WERI-Rb-1 (cell line): ENCODE data around the gene GALNT17.

Experiments used
- DNase-seq: peaks from one replicate; pipeline ENCODE4 v3.0.0-alpha.2; 2020
- H3K27ac ChIP-seq: fragments of 250-450 bp; sonication (Bioruptor Pico); 2 replicates; pipeline ENCODE4 v1.5.1; 2020; ENCODE audit warnings: mild to moderate bottlenecking, moderate library complexity
- H3K27me3 ChIP-seq: fragments of 250-450 bp; sonication (Bioruptor Pico); 2 replicates; pipeline ENCODE4 v1.5.1; 2021; ENCODE audit warnings: mild to moderate bottlenecking, low read depth, moderate library complexity; ENCODE audit not compliant: insufficient read depth, severe bottlenecking
- H3K36me3 ChIP-seq: fragments of 250-450 bp; sonication (Bioruptor Pico); 2 replicates; pipeline ENCODE4 v1.5.1; 2020; ENCODE audit warnings: mild to moderate bottlenecking, moderate library complexity
- H3K4me3 ChIP-seq: 2 replicates; pipeline ENCODE4 v1.5.1; 2011; ENCODE audit warnings: low read depth, mild to moderate bottlenecking, control low read depth, low read length
- H3K9me3 ChIP-seq: fragments of 250-450 bp; sonication (Bioruptor Pico); 2 replicates; pipeline ENCODE4 v1.5.1; 2021; ENCODE audit warnings: mild to moderate bottlenecking, moderate library complexity; ENCODE audit not compliant: severe bottlenecking
- TF ChIP-seq, protein P1 (sequence below): IDR thresholded peaks from 2 replicates; pipeline ENCODE4 v1.5.1; 2011; ENCODE audit warnings: low read depth, mild to moderate bottlenecking, control low read depth, inconsistent platforms, low read length

GALNT17 gene

DNA sequence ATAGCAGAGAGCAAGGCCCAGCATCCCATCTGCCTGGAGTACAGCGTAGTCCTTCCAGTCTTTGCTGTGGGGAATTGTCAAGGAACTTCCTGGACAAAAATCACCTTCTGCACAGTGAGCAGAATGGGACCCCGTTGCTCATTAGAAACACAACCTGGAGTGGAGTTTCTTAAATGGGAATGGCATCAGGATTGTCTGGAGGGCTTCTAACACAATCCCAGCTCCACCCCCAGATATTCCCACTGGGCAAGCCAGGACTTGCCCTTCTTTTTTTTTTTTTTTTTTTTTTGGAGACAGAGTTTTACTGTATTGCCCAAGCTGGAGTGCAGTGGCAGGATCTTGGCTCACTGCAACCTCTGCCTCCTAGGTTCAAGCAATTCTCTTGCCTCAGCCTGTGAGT lies 356.4 kb downstream of the GALNT17 start:
- Histone ChIP-seq H3K27ac (no peak overlapping the region), H3K4me3 (no peak overlapping the region), H3K36me3 (no peaks in the 10 kb centered on the region), H3K27me3 (no peaks in the 10 kb centered on the region), H3K9me3 (no peaks in the 10 kb centered on the region)
- TF ChIP-seq, protein P1, sequence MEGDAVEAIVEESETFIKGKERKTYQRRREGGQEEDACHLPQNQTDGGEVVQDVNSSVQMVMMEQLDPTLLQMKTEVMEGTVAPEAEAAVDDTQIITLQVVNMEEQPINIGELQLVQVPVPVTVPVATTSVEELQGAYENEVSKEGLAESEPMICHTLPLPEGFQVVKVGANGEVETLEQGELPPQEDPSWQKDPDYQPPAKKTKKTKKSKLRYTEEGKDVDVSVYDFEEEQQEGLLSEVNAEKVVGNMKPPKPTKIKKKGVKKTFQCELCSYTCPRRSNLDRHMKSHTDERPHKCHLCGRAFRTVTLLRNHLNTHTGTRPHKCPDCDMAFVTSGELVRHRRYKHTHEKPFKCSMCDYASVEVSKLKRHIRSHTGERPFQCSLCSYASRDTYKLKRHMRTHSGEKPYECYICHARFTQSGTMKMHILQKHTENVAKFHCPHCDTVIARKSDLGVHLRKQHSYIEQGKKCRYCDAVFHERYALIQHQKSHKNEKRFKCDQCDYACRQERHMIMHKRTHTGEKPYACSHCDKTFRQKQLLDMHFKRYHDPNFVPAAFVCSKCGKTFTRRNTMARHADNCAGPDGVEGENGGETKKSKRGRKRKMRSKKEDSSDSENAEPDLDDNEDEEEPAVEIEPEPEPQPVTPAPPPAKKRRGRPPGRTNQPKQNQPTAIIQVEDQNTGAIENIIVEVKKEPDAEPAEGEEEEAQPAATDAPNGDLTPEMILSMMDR, result no peak
- DNase-seq, result no peak

GRCh38 chr7:71491336-71491735 lies 359.4 kb downstream of the GALNT17 start:
- no peaks in the 10 kb centered on the region for H3K36me3 ChIP-seq
- H3K4me3 ChIP-seq, result no peak overlapping the region
- DNase-seq, result no peak
- H3K27me3 ChIP-seq, result no peaks in the 10 kb centered on the region
- TF ChIP-seq, protein P1, result no peak
- no peaks in the 10 kb centered on the region for H3K9me3 ChIP-seq
- H3K27ac ChIP-seq, result no peak overlapping the region

DNA sequence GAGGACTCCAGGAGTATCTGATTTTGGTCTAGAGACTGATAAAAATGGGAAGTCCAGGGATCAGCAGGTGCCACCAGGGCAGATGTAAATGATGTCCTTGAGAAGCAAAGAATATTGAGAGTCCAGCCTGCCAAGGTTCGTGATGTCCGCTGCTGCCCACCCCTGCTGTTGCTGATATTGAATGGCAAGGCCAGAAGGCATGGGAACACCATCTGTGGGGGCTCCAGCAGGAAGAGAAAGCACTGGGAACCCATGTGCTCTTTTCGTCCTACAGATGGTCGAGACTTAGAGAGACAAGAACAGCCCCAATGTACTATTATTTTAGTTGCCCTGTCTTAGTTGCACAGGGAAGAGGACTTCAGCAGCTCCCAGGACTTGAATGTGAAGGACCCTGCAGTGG lies 363.9 kb downstream of the GALNT17 start:
- Histone ChIP-seq H3K36me3 (no peaks in the 10 kb centered on the region), H3K27ac (no peak overlapping the region), H3K27me3 (no peaks in the 10 kb centered on the region), H3K4me3 (no peak overlapping the region), H3K9me3 (no peaks in the 10 kb centered on the region)
- no peak for DNase-seq
- TF ChIP-seq, protein P1, result no peak

DNA sequence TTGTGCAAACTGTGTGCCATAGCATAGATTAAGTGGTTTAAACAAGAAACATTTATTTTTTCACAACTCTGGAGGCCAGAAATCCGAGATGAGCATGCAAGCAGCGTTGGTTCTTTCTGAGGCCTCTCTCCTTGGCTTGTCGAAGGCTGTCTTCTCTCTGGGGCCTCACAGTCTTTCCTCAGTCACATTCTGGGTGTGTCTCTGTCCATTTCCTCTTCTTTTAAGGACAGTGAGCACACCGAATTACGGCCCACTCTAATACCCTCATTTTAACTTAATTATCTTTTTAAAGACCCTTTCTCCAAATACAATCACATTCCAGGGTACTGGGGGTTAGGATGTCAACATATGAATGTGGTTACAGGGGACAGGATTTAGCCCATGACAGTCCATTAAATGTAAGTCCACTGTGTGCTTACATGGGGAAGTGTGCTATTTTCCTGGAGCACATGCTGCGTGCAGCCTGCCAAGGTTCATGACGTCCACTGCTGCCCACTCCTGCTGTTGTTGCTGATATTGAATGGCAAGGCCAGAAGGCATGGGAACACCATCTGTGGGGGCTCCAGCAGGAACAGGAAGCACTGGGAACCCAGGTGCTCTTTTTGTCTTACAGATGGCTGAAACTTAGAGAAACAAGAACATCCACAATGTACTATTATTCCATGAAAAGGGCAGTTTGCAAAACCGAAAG lies 365.5 kb downstream of the GALNT17 start:
- Histone ChIP-seq H3K9me3 (no peaks in the 10 kb centered on the region), H3K4me3 (no peak overlapping the region)
- DNase-seq, result no peak

DNA sequence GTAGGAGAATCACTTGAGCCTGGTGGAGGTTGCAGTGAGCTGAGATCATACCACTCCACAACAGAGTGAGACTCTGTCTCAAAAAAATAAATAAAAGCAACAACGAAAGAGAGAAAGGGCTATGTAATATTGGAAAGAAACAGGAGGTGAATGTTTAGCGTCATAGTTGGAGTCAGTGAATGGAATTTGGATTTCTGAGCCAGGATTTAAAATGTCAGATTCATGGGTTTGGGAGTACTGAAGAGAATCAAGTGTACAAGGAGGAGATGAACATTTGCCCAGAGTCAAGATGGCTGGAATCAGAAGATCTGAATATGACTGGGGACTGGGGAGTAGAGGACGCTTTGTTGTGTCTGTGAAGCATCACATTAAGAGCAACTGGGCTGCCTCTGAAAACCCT lies 366.4 kb downstream of the GALNT17 start:
- H3K27ac ChIP-seq, result no peak overlapping the region
- H3K4me3 ChIP-seq, result no peak overlapping the region
- peaks cover 3% of the 10 kb centered on the region for H3K27me3 ChIP-seq
- TF ChIP-seq, protein P1, result no peak
- no peaks in the 10 kb centered on the region for H3K9me3 ChIP-seq
- no peak for DNase-seq
- no peaks in the 10 kb centered on the region for H3K36me3 ChIP-seq

More for the DNA sequence above, 365.5 kb downstream of the GALNT17 start:
- TF ChIP-seq, protein P1, result no peak
- peaks cover 3% of the 10 kb centered on the region for H3K27me3 ChIP-seq
- H3K36me3 ChIP-seq, result no peaks in the 10 kb centered on the region
- no peak overlapping the region for H3K27ac ChIP-seq
